ENCODE measurements around the gene MINDY4. TPM values are rescaled to one million over a fixed set of nuclear protein-coding genes. Genes with fewer than 3 reads are reported as not detected.

MINDY4 gene
- total RNA-seq, 1 donor from 2014 or later, result 13.8 TPM

DNA sequence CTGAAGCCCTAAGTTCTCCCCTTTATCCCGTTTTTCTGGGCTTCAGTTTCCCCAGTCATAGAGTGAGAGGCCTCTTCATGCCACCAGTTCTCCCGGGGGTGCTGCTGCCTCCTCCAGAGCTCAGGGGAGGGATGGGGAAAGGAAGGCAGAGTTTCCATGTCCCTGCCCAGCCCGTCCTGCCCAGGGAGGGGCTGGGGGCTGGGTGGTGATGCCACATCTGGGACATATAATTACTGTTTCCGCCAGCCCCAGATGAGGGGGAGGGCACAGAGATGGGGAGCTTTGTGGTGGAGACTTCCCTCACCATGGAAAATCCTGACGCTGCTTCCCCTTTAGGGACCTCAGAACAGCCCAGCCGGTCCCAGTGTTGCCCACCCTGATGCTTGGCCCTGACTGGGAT, 144.5 kb downstream of the MINDY4 start:
- Histone ChIP-seq H3K36me3 (peaks cover 16% of the 10 kb centered on the region), H3K27ac (peak overlapping the region; percentile 83), H3K9me3 (no peaks in the 10 kb centered on the region), H3K27me3 (ENCODE audit: low read depth) (no peaks in the 10 kb centered on the region), H3K4me1 (peaks cover 45% of the 10 kb centered on the region), H3K4me3 (peak overlapping the region; percentile 70)
- intact Hi-C loops (cut with DNase I), result no loop called here
- DNase-seq (peak; percentile 23), ATAC-seq (no peak)
- TF ChIP-seq, protein P1, sequence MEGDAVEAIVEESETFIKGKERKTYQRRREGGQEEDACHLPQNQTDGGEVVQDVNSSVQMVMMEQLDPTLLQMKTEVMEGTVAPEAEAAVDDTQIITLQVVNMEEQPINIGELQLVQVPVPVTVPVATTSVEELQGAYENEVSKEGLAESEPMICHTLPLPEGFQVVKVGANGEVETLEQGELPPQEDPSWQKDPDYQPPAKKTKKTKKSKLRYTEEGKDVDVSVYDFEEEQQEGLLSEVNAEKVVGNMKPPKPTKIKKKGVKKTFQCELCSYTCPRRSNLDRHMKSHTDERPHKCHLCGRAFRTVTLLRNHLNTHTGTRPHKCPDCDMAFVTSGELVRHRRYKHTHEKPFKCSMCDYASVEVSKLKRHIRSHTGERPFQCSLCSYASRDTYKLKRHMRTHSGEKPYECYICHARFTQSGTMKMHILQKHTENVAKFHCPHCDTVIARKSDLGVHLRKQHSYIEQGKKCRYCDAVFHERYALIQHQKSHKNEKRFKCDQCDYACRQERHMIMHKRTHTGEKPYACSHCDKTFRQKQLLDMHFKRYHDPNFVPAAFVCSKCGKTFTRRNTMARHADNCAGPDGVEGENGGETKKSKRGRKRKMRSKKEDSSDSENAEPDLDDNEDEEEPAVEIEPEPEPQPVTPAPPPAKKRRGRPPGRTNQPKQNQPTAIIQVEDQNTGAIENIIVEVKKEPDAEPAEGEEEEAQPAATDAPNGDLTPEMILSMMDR (IDR thresholded peaks at IDR 0.05), result no peak

- Histone ChIP-seq H3K4me1 (peaks cover 45% of the 10 kb centered on the region), H3K27me3 (ENCODE audit: low read depth) (no peaks in the 10 kb centered on the region), H3K27ac (peak overlapping the region; percentile 83), H3K36me3 (peaks cover 21% of the 10 kb centered on the region), H3K9me3 (no peaks in the 10 kb centered on the region), H3K4me3 (peak overlapping the region; percentile 70)
- DNase-seq (no peak), ATAC-seq (no peak)
- TF ChIP-seq, protein P1 (IDR thresholded peaks at IDR 0.05), result no peak
- intact Hi-C loops (cut with DNase I), result no loop called here
Observed at GRCh38 chr7:30916255-30916654, 145.0 kb downstream of the MINDY4 start.

GRCh38 chr7:30916767-30917166, 145.6 kb downstream of the MINDY4 start:
- no peaks in the 10 kb centered on the region for H3K27me3 ChIP-seq (ENCODE audit: low read depth)
- intact Hi-C loops (cut with DNase I), result no loop called here
- DNase-seq, result peak; percentile 18
- H3K9me3 ChIP-seq, result no peaks in the 10 kb centered on the region
- H3K27ac ChIP-seq, result peak overlapping the region; percentile 83
- H3K4me1 ChIP-seq, result peaks cover 48% of the 10 kb centered on the region
- H3K36me3 ChIP-seq, result peaks cover 26% of the 10 kb centered on the region
- TF ChIP-seq, protein P1 (IDR thresholded peaks at IDR 0.05), result no peak
- peak overlapping the region; percentile 70 for H3K4me3 ChIP-seq
- ATAC-seq, result no peak

DNA sequence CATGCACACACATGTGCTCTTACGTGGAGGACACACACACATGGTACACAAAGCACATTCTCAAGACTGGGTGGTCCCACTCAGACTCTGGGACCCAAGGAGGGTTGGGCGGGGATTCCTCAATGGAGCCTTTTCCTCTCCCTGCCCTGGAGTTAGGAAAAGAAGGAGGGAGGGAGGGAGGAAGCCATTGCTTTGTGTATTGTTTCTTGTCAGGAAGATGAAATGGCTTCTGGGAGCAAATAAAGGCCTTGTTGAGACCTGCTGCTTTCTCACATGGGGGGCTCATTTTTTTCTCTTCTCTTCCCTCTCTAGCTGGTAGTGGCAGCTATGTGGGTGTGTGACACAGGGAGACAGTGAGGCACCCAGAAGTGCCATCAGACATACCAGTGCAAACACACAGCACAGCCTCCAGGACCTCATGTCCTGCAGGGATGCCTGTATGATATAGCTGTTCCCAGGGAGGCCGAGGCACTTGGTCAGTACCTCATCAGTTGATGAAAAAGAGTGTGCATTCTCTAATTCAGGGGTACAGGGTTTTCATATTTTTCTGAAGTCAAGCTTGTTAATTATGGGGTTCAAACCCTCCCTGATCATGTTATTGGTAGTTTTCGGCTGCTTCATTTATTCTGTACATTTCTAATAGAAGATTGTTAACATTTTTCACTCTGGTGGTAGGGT, 146.1 kb downstream of the MINDY4 start:
- peaks cover 54% of the 10 kb centered on the region for H3K4me1 ChIP-seq
- H3K27me3 ChIP-seq (ENCODE audit: low read depth), result no peaks in the 10 kb centered on the region
- TF ChIP-seq, protein P1 (IDR thresholded peaks at IDR 0.05), result no peak
- peaks cover 32% of the 10 kb centered on the region for H3K36me3 ChIP-seq
- H3K4me3 ChIP-seq, result peak overlapping the region; percentile 70
- H3K27ac ChIP-seq, result no peak overlapping the region
- ATAC-seq (no peak), DNase-seq (peak; percentile 33)
- intact Hi-C loops (cut with DNase I), result no loop called here
- no peaks in the 10 kb centered on the region for H3K9me3 ChIP-seq

DNA sequence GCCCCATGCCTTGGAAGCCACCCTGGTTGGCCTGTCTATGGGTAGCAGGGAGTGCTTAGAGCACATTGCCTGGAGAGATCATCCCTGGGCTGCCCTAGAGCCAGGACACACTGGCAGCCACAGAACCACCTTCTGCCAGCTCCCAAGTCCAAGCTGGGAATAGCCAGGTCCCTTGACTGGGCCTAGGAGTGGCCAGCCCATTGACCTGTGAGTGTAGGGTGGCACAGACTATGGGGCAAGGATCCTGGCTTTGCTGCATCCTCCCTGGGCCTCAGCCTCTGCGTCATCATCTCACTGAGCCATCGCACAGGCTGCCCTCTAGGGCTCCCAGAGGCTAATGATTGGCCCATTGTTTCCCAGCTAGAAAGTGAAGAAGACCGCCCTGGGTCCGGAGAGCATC, 147.5 kb downstream of the MINDY4 start:
- peaks cover 58% of the 10 kb centered on the region for H3K4me1 ChIP-seq
- intact Hi-C loops (cut with DNase I), result no loop called here

More for the DNA sequence above, 147.5 kb downstream of the MINDY4 start:
- H3K9me3 ChIP-seq, result no peaks in the 10 kb centered on the region
- no peaks in the 10 kb centered on the region for H3K27me3 ChIP-seq (ENCODE audit: low read depth)
- peak overlapping the region; percentile 70 for H3K4me3 ChIP-seq
- TF ChIP-seq, protein P1 (IDR thresholded peaks at IDR 0.05), result no peak
- ATAC-seq (no peak), DNase-seq (peak; percentile 18)
- peak overlapping the region; percentile 58 for H3K27ac ChIP-seq
- H3K36me3 ChIP-seq, result peaks cover 45% of the 10 kb centered on the region
